ENCODE results near the gene TMEM139.

TMEM139 gene

DNA sequence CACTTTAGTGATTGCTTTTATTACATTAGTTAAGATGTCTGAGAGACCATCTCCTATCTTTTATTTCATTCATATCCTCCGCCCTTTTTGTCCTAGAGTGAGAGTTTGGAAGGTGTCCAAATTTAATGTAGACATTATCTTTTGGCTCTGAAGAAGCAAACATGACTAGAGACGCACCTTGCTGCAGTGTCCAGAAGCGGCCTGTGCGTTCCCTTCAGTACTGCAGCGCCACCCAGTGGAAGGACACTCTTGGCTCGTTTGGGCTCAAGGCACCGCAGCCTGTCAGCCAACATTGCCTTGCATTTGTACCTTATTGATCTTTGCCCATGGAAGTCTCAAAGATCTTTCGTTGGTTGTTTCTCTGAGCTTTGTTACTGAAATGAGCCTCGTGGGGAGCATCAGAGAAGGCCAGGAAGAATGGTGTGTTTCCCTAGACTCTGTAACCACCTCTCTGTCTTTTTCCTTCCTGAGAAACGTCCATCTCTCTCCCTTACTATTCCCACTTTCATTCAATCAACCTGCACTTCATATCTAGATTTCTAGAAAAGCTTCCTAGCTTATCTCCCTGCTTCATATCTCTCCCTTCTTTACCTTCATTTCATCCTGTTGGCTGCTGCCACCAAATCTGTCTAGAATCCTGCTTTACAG is 20.8 kb downstream of the TMEM139 start:
- peak; percentile 51 to 54 for DNase-seq (ENCODE audit: low spot score in 2 of 2)
- Mint-ChIP-seq H3K4me1 (peaks cover 22% of the 10 kb centered on the region), H3K4me3 (no peak overlapping the region), H3K27ac (peak overlapping the region; percentile 58), H3K36me3 (peaks cover 53% of the 10 kb centered on the region), H3K27me3 (no peaks in the 10 kb centered on the region), H3K9me3 (no peaks in the 10 kb centered on the region)
- peak; percentile 78 for ATAC-seq (ENCODE audit: low read depth)

DNA sequence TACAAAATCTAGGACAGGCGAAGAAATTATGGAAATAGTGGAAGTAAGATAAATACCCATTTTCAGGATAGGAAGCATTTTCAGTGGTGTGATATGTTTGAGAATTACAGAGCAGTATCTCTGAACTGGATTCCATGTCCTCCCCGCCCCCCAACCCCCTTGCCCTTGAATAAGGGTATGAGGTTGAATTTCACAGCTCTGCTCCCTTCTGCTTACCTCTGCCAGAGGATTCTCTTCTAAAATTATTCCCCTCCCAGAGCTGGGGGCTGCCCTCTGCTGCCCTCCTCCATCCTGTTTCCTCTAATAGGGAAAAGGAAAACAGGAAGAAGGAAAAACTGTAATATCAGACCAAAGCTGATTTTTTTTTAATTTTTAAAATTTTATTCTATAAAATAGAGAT is 23.9 kb downstream of the TMEM139 start:
- no peak overlapping the region for H3K4me3 Mint-ChIP-seq
- H3K4me1 Mint-ChIP-seq = peaks cover 16% of the 10 kb centered on the region
- peaks cover 32% of the 10 kb centered on the region for H3K36me3 Mint-ChIP-seq
- DNase-seq (ENCODE audit: low spot score in 2 of 2) (no peak), ATAC-seq (ENCODE audit: low read depth) (no peak)
- H3K27ac Mint-ChIP-seq = peak overlapping the region; percentile 74
- H3K9me3 Mint-ChIP-seq = no peaks in the 10 kb centered on the region
- no peaks in the 10 kb centered on the region for H3K27me3 Mint-ChIP-seq

DNA sequence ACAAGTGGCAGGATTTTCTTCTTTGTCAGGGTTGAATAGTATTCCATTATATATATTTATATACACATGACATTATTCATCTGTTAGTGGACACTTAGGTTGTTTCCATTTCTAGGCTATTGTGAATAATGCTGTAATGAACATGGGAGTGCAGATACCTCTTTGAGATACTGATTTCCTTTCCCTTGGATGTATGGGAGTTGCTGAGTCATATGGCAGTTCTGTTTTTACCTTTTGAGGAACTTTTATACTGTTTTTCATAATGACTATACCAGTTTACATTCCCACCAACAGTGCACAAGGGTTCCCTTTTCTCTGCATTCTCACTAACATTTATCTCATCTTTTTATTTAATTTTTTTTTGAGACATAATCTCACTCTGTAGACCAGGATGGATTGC is 29.4 kb downstream of the TMEM139 start:
- no peak for DNase-seq (ENCODE audit: low spot score in 2 of 2)
- Mint-ChIP-seq H3K4me1 (peaks cover 6% of the 10 kb centered on the region), H3K9me3 (no peaks in the 10 kb centered on the region), H3K27me3 (no peaks in the 10 kb centered on the region), H3K4me3 (no peak overlapping the region), H3K36me3 (no peaks in the 10 kb centered on the region), H3K27ac (no peak overlapping the region)
- no peak for ATAC-seq (ENCODE audit: low read depth)

DNA sequence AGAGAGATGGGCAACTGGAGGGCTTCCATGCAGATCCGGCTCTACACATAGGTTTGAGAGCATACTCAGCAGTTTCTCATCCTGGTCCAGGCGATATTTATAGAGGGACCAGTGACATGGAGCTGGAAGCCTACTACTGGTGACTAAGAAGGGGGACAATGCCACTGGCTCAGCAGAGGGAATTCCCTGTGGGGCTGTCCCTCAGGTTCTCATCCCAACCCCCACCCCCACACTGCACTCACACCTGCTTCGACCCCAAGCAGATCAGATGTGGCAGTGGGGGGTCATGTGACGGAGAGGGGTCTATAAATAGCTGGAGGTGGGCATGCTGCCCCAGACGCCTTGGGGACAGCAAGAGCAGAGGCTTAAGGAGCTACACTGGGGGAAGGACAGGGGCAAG is 31.0 kb downstream of the TMEM139 start, which contains the start of gene CLCN1:
TSS of gene CLCN1 (plus strand) at position 336 of the 400 bp plus-strand sequence. CDS start 102 bp downstream, outside the sequence.
- H3K27ac Mint-ChIP-seq = no peak within 1 kb of the TSS
- H3K27me3 Mint-ChIP-seq = no peaks in the 10 kb centered on the region
- H3K36me3 Mint-ChIP-seq = no peaks in the 10 kb centered on the region
- DNase-seq (ENCODE audit: low spot score in 2 of 2) = no peak
- H3K4me1 Mint-ChIP-seq = peaks cover under 1% of the 10 kb centered on the region
- ATAC-seq (ENCODE audit: low read depth) = no peak
- no peak within 1 kb of the TSS for H3K4me3 Mint-ChIP-seq
- H3K9me3 Mint-ChIP-seq = no peaks in the 10 kb centered on the region

DNA sequence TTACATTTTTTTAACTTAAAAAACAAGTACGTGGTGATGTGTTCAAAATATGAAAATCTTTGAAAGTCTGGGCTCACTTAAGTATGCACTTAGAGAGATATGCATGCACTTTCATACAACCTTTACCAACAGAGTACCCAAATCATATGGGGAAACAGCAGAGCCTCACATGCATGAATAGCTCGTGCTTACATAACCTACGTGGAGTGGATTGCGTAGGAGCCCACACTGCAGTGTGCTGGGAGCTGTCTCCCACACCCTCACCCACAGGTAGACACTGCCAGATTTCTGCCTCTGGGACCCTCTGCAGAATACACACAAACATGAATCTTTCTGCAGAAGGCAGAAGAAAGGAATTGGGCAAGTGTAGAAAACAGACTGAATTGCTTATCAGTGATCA is 31.7 kb downstream of the TMEM139 start:
- Mint-ChIP-seq H3K36me3 (no peaks in the 10 kb centered on the region), H3K4me1 (no peaks in the 10 kb centered on the region), H3K27me3 (no peaks in the 10 kb centered on the region), H3K4me3 (no peak overlapping the region), H3K9me3 (no peaks in the 10 kb centered on the region), H3K27ac (no peak overlapping the region)
- DNase-seq (ENCODE audit: low spot score in 2 of 2) (no peak), ATAC-seq (ENCODE audit: low read depth) (no peak)

DNA sequence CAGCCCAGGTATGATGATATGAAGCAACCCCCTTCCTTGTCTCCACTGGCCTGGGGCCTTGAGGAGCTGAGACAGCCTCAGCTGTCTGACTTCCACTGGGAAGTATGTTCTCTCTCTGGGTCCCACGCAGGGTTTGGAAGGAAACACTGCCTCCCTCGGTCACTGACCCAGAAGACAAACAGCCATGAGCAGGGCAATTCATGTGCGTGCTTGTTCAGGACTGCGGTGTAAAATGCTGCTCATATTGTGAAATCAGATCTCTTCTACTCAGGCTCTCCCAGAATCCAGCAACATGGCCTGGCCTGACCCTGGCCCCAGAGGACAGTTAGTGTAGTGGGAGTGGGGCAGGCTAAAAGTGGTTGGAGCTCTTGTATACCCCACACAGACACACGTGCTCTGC is 33.9 kb downstream of the TMEM139 start:
- DNase-seq (ENCODE audit: low spot score in 2 of 2) (no peak), ATAC-seq (ENCODE audit: low read depth) (no peak)
- no peaks in the 10 kb centered on the region for H3K9me3 Mint-ChIP-seq
- H3K36me3 Mint-ChIP-seq = no peaks in the 10 kb centered on the region
- no peak overlapping the region for H3K4me3 Mint-ChIP-seq
- peaks cover 4% of the 10 kb centered on the region for H3K4me1 Mint-ChIP-seq
- H3K27ac Mint-ChIP-seq = no peak overlapping the region
- H3K27me3 Mint-ChIP-seq = no peaks in the 10 kb centered on the region

DNA sequence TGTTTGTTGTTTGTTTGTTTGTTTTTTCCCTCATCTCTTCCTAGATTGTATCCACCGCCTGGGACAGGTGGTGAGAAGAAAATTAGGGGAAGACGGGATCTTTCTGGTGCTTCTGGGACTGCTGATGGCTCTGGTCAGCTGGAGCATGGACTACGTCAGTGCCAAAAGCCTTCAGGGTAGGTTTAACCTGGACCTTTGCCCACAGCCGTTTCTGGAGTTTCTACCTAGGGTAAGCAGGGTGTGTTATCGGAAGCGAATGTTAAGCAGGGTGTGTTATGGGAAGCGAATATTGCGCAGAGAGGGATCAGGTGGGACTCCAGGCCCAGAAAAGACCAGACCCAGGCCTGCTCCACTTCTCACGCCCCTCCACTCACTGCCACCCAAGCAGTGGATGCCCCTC is 35.9 kb downstream of the TMEM139 start:
- Mint-ChIP-seq H3K4me3 (no peak overlapping the region), H3K4me1 (peaks cover 21% of the 10 kb centered on the region), H3K36me3 (no peaks in the 10 kb centered on the region), H3K9me3 (no peaks in the 10 kb centered on the region), H3K27ac (no peak overlapping the region), H3K27me3 (no peaks in the 10 kb centered on the region)
- ATAC-seq (ENCODE audit: low read depth) = no peak
- DNase-seq (ENCODE audit: low spot score in 2 of 2) = no peak

DNA sequence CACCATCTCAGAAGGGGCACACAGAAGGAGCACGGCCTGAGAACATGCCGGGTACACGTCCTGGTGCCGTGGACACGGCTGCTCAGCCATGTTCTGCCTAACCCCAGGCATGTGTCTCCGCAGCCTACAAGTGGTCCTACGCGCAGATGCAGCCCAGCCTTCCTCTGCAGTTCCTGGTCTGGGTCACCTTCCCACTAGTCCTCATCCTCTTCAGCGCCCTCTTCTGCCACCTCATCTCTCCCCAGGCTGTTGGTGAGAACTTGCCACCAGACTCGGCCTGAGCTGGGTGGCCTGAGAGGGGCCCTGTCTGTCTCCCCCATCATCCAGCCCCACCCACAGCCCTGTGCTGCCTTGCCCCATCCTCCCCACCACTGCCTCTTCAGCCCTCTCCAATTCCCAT is 36.5 kb downstream of the TMEM139 start:
- Mint-ChIP-seq H3K27me3 (no peaks in the 10 kb centered on the region), H3K4me3 (no peak overlapping the region), H3K27ac (no peak overlapping the region), H3K4me1 (peaks cover 23% of the 10 kb centered on the region), H3K36me3 (no peaks in the 10 kb centered on the region), H3K9me3 (no peaks in the 10 kb centered on the region)
- ATAC-seq (ENCODE audit: low read depth) (no peak), DNase-seq (ENCODE audit: low spot score in 2 of 2) (no peak)

DNA sequence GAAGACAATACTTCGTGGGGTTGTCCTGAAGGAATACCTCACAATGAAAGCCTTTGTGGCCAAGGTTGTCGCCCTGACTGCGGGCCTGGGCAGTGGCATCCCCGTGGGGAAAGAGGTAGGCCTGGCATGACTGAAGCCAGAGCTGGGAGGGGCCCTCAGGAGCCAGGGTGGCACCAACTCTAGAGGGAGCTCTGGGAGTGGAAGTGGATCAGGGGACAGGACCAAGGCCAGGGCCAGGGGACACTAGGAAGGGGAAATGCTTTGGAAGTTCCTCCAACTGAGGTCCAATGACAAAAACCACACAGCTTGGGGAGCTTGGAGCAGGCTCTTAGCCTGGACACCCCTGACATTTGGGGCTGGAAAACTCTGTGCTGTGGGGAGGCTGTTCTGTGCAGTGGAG is 37.0 kb downstream of the TMEM139 start:
- Mint-ChIP-seq H3K36me3 (peaks cover 2% of the 10 kb centered on the region), H3K4me1 (peaks cover 27% of the 10 kb centered on the region), H3K27ac (no peak overlapping the region), H3K27me3 (no peaks in the 10 kb centered on the region), H3K4me3 (no peak overlapping the region), H3K9me3 (no peaks in the 10 kb centered on the region)
- no peak for ATAC-seq (ENCODE audit: low read depth)
- no peak for DNase-seq (ENCODE audit: low spot score in 2 of 2)

DNA sequence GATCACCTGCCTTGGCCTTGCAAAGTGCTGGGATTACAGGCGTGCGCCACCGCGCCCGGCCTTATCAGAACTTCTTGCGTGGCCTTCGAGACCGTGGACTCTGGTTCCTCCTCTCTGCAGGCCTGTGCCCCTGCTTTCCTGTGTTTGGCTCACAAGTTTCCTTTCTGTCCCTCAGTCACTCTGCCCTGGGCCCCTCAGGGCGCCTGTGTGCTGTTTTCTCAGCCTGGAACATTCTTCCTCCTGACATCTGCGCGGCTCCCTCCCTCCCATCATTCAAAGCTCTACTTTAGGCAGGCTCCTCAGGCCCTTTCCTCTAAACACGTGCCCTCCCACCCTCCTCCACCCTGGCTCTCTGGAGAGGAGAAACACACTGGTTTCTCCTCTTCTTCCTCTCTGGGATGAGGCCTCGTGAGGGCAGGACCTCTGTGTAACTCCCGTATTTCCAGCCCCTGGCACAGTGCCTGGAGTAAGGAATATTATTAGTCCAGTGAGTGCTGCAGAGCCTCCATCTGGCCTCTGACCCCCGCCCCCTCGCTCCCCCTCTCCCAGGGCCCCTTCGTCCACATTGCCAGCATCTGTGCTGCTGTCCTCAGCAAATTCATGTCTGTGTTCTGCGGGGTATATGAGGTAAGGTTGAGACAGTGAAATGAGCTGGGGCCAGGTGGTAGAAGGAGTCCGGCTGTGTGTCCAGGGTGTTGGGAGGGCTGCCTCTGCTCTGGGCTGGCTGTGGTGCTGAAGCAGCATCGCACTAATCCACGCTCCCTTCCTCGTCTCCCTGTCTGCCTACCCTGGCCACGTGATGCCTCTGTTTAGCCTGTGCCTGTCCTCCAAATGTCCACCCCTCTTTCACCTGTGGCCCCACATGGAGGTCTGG is 38.2 kb downstream of the TMEM139 start:
- no peak overlapping the region for H3K4me3 Mint-ChIP-seq
- no peak overlapping the region for H3K27ac Mint-ChIP-seq
- H3K36me3 Mint-ChIP-seq = peaks cover 2% of the 10 kb centered on the region
- DNase-seq (ENCODE audit: low spot score in 2 of 2) (no peak), ATAC-seq (ENCODE audit: low read depth) (no peak)
- peaks cover 33% of the 10 kb centered on the region for H3K4me1 Mint-ChIP-seq
- no peaks in the 10 kb centered on the region for H3K9me3 Mint-ChIP-seq
- H3K27me3 Mint-ChIP-seq = no peaks in the 10 kb centered on the region

DNA sequence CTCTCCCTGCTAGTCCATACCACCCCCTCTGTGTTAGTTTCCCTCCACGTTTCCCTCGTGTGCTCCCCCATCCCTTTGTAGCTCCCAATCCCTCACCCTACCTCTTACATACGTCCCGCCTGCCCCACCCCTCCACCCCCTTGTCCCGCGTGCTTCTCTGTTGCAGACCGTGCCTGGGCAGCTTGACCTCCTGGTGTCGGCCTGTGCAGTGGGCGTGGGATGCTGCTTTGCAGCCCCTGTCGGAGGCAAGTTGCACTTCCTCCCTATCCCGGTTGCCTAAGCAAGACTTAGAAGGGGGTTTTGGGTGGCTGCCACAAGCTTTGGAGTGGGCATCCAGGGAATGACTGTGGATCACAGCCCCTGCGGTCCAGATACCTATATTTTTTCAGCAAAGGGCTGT is 38.9 kb downstream of the TMEM139 start:
- no peak overlapping the region for H3K4me3 Mint-ChIP-seq
- H3K9me3 Mint-ChIP-seq = no peaks in the 10 kb centered on the region
- no peaks in the 10 kb centered on the region for H3K27me3 Mint-ChIP-seq
- H3K27ac Mint-ChIP-seq = no peak overlapping the region
- ATAC-seq (ENCODE audit: low read depth) = no peak
- peaks cover 37% of the 10 kb centered on the region for H3K4me1 Mint-ChIP-seq
- no peak for DNase-seq (ENCODE audit: low spot score in 2 of 2)
- H3K36me3 Mint-ChIP-seq = peaks cover 2% of the 10 kb centered on the region

DNA sequence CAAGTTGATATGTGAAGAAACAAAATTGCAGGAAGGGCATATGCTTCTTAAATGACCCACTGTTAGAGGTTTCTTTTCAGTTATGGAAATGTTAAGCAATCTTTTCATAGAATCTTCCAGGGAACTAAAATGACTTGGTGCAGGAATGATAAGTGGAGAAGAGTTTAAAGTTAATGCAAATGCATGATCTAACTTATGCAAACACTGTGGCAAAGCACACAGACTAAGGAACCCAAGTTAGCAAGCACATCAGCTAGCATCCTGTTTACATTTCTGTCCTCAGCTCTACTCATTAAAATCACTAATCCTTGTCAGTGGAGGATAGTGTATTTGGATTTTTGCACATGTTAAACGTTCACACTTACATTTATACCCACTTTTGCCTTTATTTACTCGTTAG is 40.5 kb downstream of the TMEM139 start:
- ATAC-seq (ENCODE audit: low read depth) (peak; percentile 72), DNase-seq (ENCODE audit: low spot score in 2 of 2) (no peak)
- peaks cover 41% of the 10 kb centered on the region for H3K4me1 Mint-ChIP-seq
- peak overlapping the region; percentile 80 for H3K27ac Mint-ChIP-seq
- H3K9me3 Mint-ChIP-seq = no peaks in the 10 kb centered on the region
- no peaks in the 10 kb centered on the region for H3K27me3 Mint-ChIP-seq
- H3K36me3 Mint-ChIP-seq = peaks cover 2% of the 10 kb centered on the region
- peak overlapping the region; percentile 53 for H3K4me3 Mint-ChIP-seq

DNA sequence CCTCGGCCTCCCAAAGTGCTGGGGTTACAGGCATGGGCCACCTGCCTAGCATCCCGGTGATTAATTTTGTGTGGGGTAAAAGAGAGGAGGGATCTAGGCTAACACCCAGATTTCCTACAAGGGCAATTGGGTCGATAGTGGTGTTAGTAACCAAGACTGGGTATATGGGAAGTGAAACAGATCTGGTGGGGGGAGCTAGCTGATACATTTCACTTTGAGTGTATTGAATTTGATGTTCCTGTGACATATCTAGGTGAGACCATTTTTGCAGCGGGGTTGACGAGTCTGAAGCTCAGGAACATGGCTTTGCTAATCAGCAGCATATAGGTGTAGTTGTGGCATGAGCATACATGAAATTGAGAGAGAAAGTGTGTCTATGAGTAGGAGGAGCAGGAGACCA is 43.1 kb downstream of the TMEM139 start:
- peak; percentile 88 for ATAC-seq (ENCODE audit: low read depth)
- Mint-ChIP-seq H3K36me3 (peaks cover 2% of the 10 kb centered on the region), H3K9me3 (no peaks in the 10 kb centered on the region), H3K27me3 (no peaks in the 10 kb centered on the region), H3K4me3 (peak overlapping the region; percentile 73), H3K4me1 (peaks cover 41% of the 10 kb centered on the region), H3K27ac (peak overlapping the region; percentile 76)
- peak in 1 of 2 donors; percentile 19 for DNase-seq (ENCODE audit: low spot score in 2 of 2)

DNA sequence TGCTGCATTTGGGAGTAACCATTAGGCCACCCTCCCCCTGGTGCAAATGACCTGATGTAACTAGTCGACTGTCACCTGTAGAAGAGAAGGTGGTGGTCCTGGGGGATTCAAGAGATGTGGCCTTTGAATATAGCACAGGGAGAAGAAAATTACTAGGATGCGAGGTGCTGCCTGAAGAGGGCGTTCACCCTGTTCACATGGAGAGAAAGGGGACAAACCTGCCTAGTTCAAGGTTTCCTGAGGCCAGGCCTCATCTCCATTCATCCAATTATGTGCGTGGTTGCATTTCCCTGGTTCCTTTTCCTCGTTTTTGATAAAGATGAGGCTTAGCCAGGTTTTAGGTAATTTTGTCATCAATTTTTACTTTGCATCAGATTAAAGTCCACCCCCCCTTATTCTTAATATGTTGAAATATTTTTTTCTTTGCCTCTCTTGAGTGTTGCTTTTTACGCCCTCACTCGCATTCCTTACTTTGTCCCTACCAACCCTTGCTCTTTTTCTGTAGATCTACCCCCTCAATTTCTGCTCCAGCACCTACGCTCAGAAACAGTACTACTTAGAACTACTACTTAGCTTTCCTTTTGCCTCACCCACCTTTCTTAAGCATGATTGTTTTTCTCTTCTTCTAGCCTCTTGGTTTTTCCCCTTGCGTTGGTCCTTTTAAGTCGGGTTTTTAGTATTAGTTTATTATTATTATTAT is 44.9 kb downstream of the TMEM139 start:
- H3K27me3 Mint-ChIP-seq = no peaks in the 10 kb centered on the region
- ATAC-seq (ENCODE audit: low read depth) = no peak
- no peak overlapping the region for H3K4me3 Mint-ChIP-seq
- peaks cover 2% of the 10 kb centered on the region for H3K36me3 Mint-ChIP-seq
- no peaks in the 10 kb centered on the region for H3K9me3 Mint-ChIP-seq
- H3K27ac Mint-ChIP-seq = no peak overlapping the region
- H3K4me1 Mint-ChIP-seq = peaks cover 30% of the 10 kb centered on the region
- DNase-seq (ENCODE audit: low spot score in 2 of 2) = no peak
